Stomach smooth muscle (tissue), 2 donors: ENCODE measurements around the gene MYOG.

Experiments
- H3K27ac ChIP-seq: one replicate; pipeline ENCODE4 v1.7.0; 2013; ENCODE audit warnings: mild to moderate bottlenecking, low read length, inconsistent platforms
- H3K27me3 ChIP-seq, 2 donors: one replicate each; pipeline ENCODE4 v1.7.0; 2013; ENCODE audit warnings: low read length in 2 of 2; ENCODE audit not compliant: insufficient read depth in 2 of 2, control insufficient read depth in 1 of 2
- H3K36me3 ChIP-seq, 2 donors: one replicate each; pipeline ENCODE4 v1.7.0; 2013; ENCODE audit warnings: low read length in 2 of 2; ENCODE audit not compliant: control insufficient read depth in 2 of 2, insufficient read depth in 2 of 2
- H3K4me1 ChIP-seq: one replicate; pipeline ENCODE4 v1.7.0; 2013; ENCODE audit warnings: low read length; ENCODE audit not compliant: control insufficient read depth, insufficient read depth
- H3K4me3 ChIP-seq, 2 donors: one replicate each; pipeline ENCODE4 v1.7.0; 2013; ENCODE audit warnings: low read length in 2 of 2
- H3K9ac ChIP-seq, 2 donors: one replicate each; pipeline ENCODE4 v1.7.0; 2013; ENCODE audit warnings: low read length in 2 of 2, mild to moderate bottlenecking in 1 of 2
- H3K9me3 ChIP-seq, 2 donors: one replicate each; pipeline ENCODE4 v1.7.0; 2013; ENCODE audit warnings: low read length in 2 of 2; ENCODE audit not compliant: control insufficient read depth in 2 of 2
- donor health status: healthy.
- donor health status: Pancreatic carcinoma.

MYOG gene

GRCh38 chr1:203098914-203099520, 13.2 kb upstream of the MYOG start:
- Histone ChIP-seq H3K4me3 (no peak overlapping the region), H3K27me3 (peaks cover 0 to 10% of the 10 kb centered on the region in 2 donors), H3K27ac (no peak overlapping the region), H3K4me1 (no peaks in the 10 kb centered on the region), H3K36me3 (no peaks in the 10 kb centered on the region), H3K9ac (no peak overlapping the region), H3K9me3 (no peaks in the 10 kb centered on the region)

GRCh38 chr1:203098445-203098844, 12.6 kb upstream of the MYOG start:
- Histone ChIP-seq H3K36me3 (no peaks in the 10 kb centered on the region), H3K4me3 (no peak overlapping the region), H3K9ac (no peak overlapping the region), H3K27me3 (peaks cover 0 to 10% of the 10 kb centered on the region in 2 donors), H3K4me1 (no peaks in the 10 kb centered on the region), H3K9me3 (no peaks in the 10 kb centered on the region), H3K27ac (no peak overlapping the region)

- Histone ChIP-seq H3K9ac (no peak overlapping the region), H3K9me3 (no peaks in the 10 kb centered on the region), H3K4me1 (no peaks in the 10 kb centered on the region), H3K36me3 (no peaks in the 10 kb centered on the region), H3K27ac (no peak overlapping the region), H3K4me3 (no peak overlapping the region), H3K27me3 (peaks cover 0 to 6% of the 10 kb centered on the region in 2 donors)
Measured at GRCh38 chr1:203097001-203097400, 11.2 kb upstream of the MYOG start.

GRCh38 chr1:203096566-203096965, 10.8 kb upstream of the MYOG start:
- H3K4me3 ChIP-seq: no peak overlapping the region
- H3K27ac ChIP-seq: no peak overlapping the region
- H3K4me1 ChIP-seq: no peaks in the 10 kb centered on the region
- H3K27me3 ChIP-seq: peaks cover 0 to 5% of the 10 kb centered on the region in 2 donors
- no peak overlapping the region for H3K9ac ChIP-seq
- H3K9me3 ChIP-seq: no peaks in the 10 kb centered on the region
- no peaks in the 10 kb centered on the region for H3K36me3 ChIP-seq

GRCh38 chr1:203095061-203095690, 9.4 kb upstream of the MYOG start:
- no peaks in the 10 kb centered on the region for H3K9me3 ChIP-seq
- no peak overlapping the region for H3K27ac ChIP-seq
- H3K9ac ChIP-seq: no peak overlapping the region
- H3K27me3 ChIP-seq: peaks cover 0 to 4% of the 10 kb centered on the region in 2 donors
- no peaks in the 10 kb centered on the region for H3K36me3 ChIP-seq
- no peaks in the 10 kb centered on the region for H3K4me1 ChIP-seq
- H3K4me3 ChIP-seq: no peak overlapping the region

GRCh38 chr1:203093754-203094410, 8.1 kb upstream of the MYOG start:
- Histone ChIP-seq H3K9ac (no peak overlapping the region), H3K9me3 (no peaks in the 10 kb centered on the region), H3K4me3 (no peak overlapping the region), H3K27me3 (peaks cover 0 to 2% of the 10 kb centered on the region in 2 donors), H3K4me1 (no peaks in the 10 kb centered on the region), H3K27ac (no peak overlapping the region), H3K36me3 (no peaks in the 10 kb centered on the region)

GRCh38 chr1:203091761-203092330, 6.0 kb upstream of the MYOG start:
- Histone ChIP-seq H3K9ac (no peak overlapping the region), H3K4me1 (no peaks in the 10 kb centered on the region), H3K36me3 (no peaks in the 10 kb centered on the region), H3K9me3 (no peaks in the 10 kb centered on the region), H3K4me3 (no peak overlapping the region), H3K27ac (no peak overlapping the region), H3K27me3 (peaks cover 0 to 2% of the 10 kb centered on the region in 2 donors)

- no peak overlapping the region for H3K4me3 ChIP-seq
- H3K4me1 ChIP-seq: no peaks in the 10 kb centered on the region
- H3K27me3 ChIP-seq: peaks cover 0 to 2% of the 10 kb centered on the region in 2 donors
- no peaks in the 10 kb centered on the region for H3K36me3 ChIP-seq
- no peaks in the 10 kb centered on the region for H3K9me3 ChIP-seq
- no peak overlapping the region for H3K9ac ChIP-seq
- H3K27ac ChIP-seq: no peak overlapping the region
Measured at GRCh38 chr1:203091199-203091477, 5.3 kb upstream of the MYOG start.

- Histone ChIP-seq H3K9ac (no peak overlapping the region), H3K9me3 (no peaks in the 10 kb centered on the region), H3K4me1 (no peaks in the 10 kb centered on the region), H3K4me3 (no peak overlapping the region), H3K27me3 (peaks cover 0 to 2% of the 10 kb centered on the region in 2 donors), H3K27ac (no peak overlapping the region), H3K36me3 (no peaks in the 10 kb centered on the region)
Measured at GRCh38 chr1:203090421-203091198, 4.8 kb upstream of the MYOG start.

- Histone ChIP-seq H3K27me3 (peaks cover 0 to 2% of the 10 kb centered on the region in 2 donors), H3K27ac (no peak overlapping the region)
Measured at GRCh38 chr1:203089651-203090045, 3.8 kb upstream of the MYOG start.

More at GRCh38 chr1:203089651-203090045, 3.8 kb upstream of the MYOG start:
- no peak overlapping the region for H3K4me3 ChIP-seq
- H3K4me1 ChIP-seq: no peaks in the 10 kb centered on the region
- H3K9me3 ChIP-seq: no peaks in the 10 kb centered on the region
- H3K9ac ChIP-seq: no peak overlapping the region
- H3K36me3 ChIP-seq: no peaks in the 10 kb centered on the region
